Measurements from ENCODE around the gene LIF.

GRCh38 chr22:30260276-30260675, 13.7 kb upstream of the LIF start:
- TF ChIP-seq, protein P1, sequence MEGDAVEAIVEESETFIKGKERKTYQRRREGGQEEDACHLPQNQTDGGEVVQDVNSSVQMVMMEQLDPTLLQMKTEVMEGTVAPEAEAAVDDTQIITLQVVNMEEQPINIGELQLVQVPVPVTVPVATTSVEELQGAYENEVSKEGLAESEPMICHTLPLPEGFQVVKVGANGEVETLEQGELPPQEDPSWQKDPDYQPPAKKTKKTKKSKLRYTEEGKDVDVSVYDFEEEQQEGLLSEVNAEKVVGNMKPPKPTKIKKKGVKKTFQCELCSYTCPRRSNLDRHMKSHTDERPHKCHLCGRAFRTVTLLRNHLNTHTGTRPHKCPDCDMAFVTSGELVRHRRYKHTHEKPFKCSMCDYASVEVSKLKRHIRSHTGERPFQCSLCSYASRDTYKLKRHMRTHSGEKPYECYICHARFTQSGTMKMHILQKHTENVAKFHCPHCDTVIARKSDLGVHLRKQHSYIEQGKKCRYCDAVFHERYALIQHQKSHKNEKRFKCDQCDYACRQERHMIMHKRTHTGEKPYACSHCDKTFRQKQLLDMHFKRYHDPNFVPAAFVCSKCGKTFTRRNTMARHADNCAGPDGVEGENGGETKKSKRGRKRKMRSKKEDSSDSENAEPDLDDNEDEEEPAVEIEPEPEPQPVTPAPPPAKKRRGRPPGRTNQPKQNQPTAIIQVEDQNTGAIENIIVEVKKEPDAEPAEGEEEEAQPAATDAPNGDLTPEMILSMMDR (IDR thresholded peaks at IDR 0.05): no peak
- TF ChIP-seq SIN3A (IDR thresholded peaks at IDR 0.05; ENCODE audit: borderline replicate concordance, low read depth, low read length) (no peak), TCF12 (IDR thresholded peaks at IDR 0.05) (no peak), MAX (IDR thresholded peaks at IDR 0.05; ENCODE audit: low read depth) (no peak), MXI1 (IDR thresholded peaks at IDR 0.05; ENCODE audit: low read depth, low read length) (no peak), YY1 (IDR thresholded peaks at IDR 0.05; ENCODE audit: low read depth) (no peak), PBX3 (IDR thresholded peaks at IDR 0.05) (no peak), POLR2AphosphoS5 (IDR thresholded peaks at IDR 0.05; ENCODE audit: low read depth, low read length) (no peak), EP300 (IDR thresholded peaks at IDR 0.05; ENCODE audit: borderline replicate concordance in 1 of 2, low read depth in 1 of 2, low read length in 1 of 2) (no peak), FOXM1 (IDR thresholded peaks at IDR 0.05; ENCODE audit: low read depth) (no peak), ZBTB33 (IDR thresholded peaks at IDR 0.05; ENCODE audit: borderline replicate concordance, low read depth) (no peak)
- TF ChIP-seq, protein P2, sequence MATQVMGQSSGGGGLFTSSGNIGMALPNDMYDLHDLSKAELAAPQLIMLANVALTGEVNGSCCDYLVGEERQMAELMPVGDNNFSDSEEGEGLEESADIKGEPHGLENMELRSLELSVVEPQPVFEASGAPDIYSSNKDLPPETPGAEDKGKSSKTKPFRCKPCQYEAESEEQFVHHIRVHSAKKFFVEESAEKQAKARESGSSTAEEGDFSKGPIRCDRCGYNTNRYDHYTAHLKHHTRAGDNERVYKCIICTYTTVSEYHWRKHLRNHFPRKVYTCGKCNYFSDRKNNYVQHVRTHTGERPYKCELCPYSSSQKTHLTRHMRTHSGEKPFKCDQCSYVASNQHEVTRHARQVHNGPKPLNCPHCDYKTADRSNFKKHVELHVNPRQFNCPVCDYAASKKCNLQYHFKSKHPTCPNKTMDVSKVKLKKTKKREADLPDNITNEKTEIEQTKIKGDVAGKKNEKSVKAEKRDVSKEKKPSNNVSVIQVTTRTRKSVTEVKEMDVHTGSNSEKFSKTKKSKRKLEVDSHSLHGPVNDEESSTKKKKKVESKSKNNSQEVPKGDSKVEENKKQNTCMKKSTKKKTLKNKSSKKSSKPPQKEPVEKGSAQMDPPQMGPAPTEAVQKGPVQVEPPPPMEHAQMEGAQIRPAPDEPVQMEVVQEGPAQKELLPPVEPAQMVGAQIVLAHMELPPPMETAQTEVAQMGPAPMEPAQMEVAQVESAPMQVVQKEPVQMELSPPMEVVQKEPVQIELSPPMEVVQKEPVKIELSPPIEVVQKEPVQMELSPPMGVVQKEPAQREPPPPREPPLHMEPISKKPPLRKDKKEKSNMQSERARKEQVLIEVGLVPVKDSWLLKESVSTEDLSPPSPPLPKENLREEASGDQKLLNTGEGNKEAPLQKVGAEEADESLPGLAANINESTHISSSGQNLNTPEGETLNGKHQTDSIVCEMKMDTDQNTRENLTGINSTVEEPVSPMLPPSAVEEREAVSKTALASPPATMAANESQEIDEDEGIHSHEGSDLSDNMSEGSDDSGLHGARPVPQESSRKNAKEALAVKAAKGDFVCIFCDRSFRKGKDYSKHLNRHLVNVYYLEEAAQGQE (IDR thresholded peaks at IDR 0.05; ENCODE audit: low read depth, low read length): no peak

All from SK-N-SH (cell line).